ENCODE measurements around the gene MOV10. TPM values are rescaled to one million over a fixed set of nuclear protein-coding genes. Genes with fewer than 3 reads are reported as not detected.

Gene MOV10
- total RNA-seq, 2 experiments from 2014 or later = 80.6 to 89.3 TPM

GRCh38 chr1:112651205-112651604 is 23.3 kb upstream of the MOV10 start:
- Mint-ChIP-seq H3K4me1 (ENCODE audit: low read depth) (peaks cover 24% of the 10 kb centered on the region), H3K36me3 (ENCODE audit: low read depth) (peaks cover 75% of the 10 kb centered on the region), H3K4me3 (no peak overlapping the region), H3K27ac (no peak overlapping the region), H3K27me3 (no peaks in the 10 kb centered on the region), H3K9me3 (no peaks in the 10 kb centered on the region)
- TF ChIP-seq CTCF (IDR thresholded peaks at IDR 0.05) = no peak
- no peak overlapping the region for H3K27ac ChIP-seq (ENCODE audit: low read depth in 1 of 2, low read length in 2 of 2)
- H3K4me3 ChIP-seq (ENCODE audit: low read length) = no peak overlapping the region
- ATAC-seq (ENCODE audit: poor library complexity) (no peak), DNase-seq (no peak)
- H3K36me3 ChIP-seq (ENCODE audit: insufficient read depth, low read length) = peaks cover 85% of the 10 kb centered on the region
- H3K4me1 ChIP-seq (ENCODE audit: insufficient read depth, low read length) = peaks cover 2% of the 10 kb centered on the region
- no peaks in the 10 kb centered on the region for H3K9me3 ChIP-seq (ENCODE audit: control insufficient read depth in 1 of 2, insufficient read depth in 1 of 2, low read length in 2 of 2)
- CTCF ChIA-PET = interaction anchor here (0.8 to 1.3 kb wide), 5 partner anchors 13 to 149 kb away, joined by 3 read pairs; no protein-coding TSS in a partner anchor
- POLR2A ChIA-PET = interaction anchor here (1.4 to 1.6 kb wide), 3 partner anchors 23 to 54 kb away, joined by 3 to 5 read pairs (median 4); no protein-coding TSS in a partner anchor
- intact Hi-C loops (cut with DNase I, micrococcal nuclease) = no loop called here
- no peaks in the 10 kb centered on the region for H3K27me3 ChIP-seq (ENCODE audit: control insufficient read depth in 1 of 2, insufficient read depth in 2 of 2, low read length in 2 of 2)

GRCh38 chr1:112665857-112666256 is 8.6 kb upstream of the MOV10 start:
- intact Hi-C loops (cut with DNase I, micrococcal nuclease) = no loop called here
- H3K36me3 ChIP-seq (ENCODE audit: insufficient read depth, low read length) = peaks cover 86% of the 10 kb centered on the region
- Mint-ChIP-seq H3K36me3 (ENCODE audit: low read depth) (peaks cover 95% of the 10 kb centered on the region), H3K9me3 (no peaks in the 10 kb centered on the region), H3K4me3 (no peak overlapping the region), H3K4me1 (ENCODE audit: low read depth) (peaks cover 16% of the 10 kb centered on the region), H3K27ac (peak overlapping the region; percentile 50), H3K27me3 (no peaks in the 10 kb centered on the region)
- no peak for DNase-seq
- ATAC-seq (ENCODE audit: poor library complexity) = no peak
- H3K27ac ChIP-seq (ENCODE audit: low read depth in 1 of 2, low read length in 2 of 2) = no peak overlapping the region
- no peaks in the 10 kb centered on the region for H3K9me3 ChIP-seq (ENCODE audit: control insufficient read depth in 1 of 2, insufficient read depth in 1 of 2, low read length in 2 of 2)
- H3K4me1 ChIP-seq (ENCODE audit: insufficient read depth, low read length) = no peaks in the 10 kb centered on the region
- no peak for TF ChIP-seq CTCF (IDR thresholded peaks at IDR 0.05)
- ChIA-PET CTCF (no interaction called here), POLR2A (no interaction called here)
- H3K27me3 ChIP-seq (ENCODE audit: control insufficient read depth in 1 of 2, insufficient read depth in 2 of 2, low read length in 2 of 2) = no peaks in the 10 kb centered on the region
- H3K4me3 ChIP-seq (ENCODE audit: low read length) = no peak overlapping the region

- no peak for TF ChIP-seq CTCF (IDR thresholded peaks at IDR 0.05)
- H3K27ac Mint-ChIP-seq = peak overlapping the region; percentile 80
Observed at GRCh38 chr1:112666946-112667345, 7.5 kb upstream of the MOV10 start.

More at GRCh38 chr1:112666946-112667345, 7.5 kb upstream of the MOV10 start:
- ChIA-PET CTCF (no interaction called here), POLR2A (interaction anchor here (1.0 to 2.1 kb wide), 2 partner anchors 11 to 49 kb away, joined by 3 to 5 read pairs; no protein-coding TSS in a partner anchor)
- H3K4me3 Mint-ChIP-seq = no peak overlapping the region
- ATAC-seq (ENCODE audit: poor library complexity) (no peak), DNase-seq (no peak)
- no peaks in the 10 kb centered on the region for H3K9me3 Mint-ChIP-seq
- intact Hi-C loops (cut with DNase I, micrococcal nuclease) = no loop called here
- Histone ChIP-seq H3K4me1 (ENCODE audit: insufficient read depth, low read length) (no peaks in the 10 kb centered on the region), H3K4me3 (ENCODE audit: low read length) (no peak overlapping the region), H3K9me3 (ENCODE audit: control insufficient read depth in 1 of 2, insufficient read depth in 1 of 2, low read length in 2 of 2) (no peaks in the 10 kb centered on the region), H3K27ac (ENCODE audit: low read depth in 1 of 2, low read length in 2 of 2) (no peak overlapping the region), H3K27me3 (ENCODE audit: control insufficient read depth in 1 of 2, insufficient read depth in 2 of 2, low read length in 2 of 2) (no peaks in the 10 kb centered on the region), H3K36me3 (ENCODE audit: insufficient read depth, low read length) (peaks cover 80% of the 10 kb centered on the region)
- H3K27me3 Mint-ChIP-seq = no peaks in the 10 kb centered on the region
- H3K36me3 Mint-ChIP-seq (ENCODE audit: low read depth) = peaks cover 94% of the 10 kb centered on the region
- H3K4me1 Mint-ChIP-seq (ENCODE audit: low read depth) = peaks cover 24% of the 10 kb centered on the region
